ENCODE data around the gene ZNF786.
"Not testable (repeated sequence)": the region's sequence is repeated elsewhere in the genome, so short reads cannot be mapped to it uniquely, and the experiment has no call there.

Gene ZNF786

DNA sequence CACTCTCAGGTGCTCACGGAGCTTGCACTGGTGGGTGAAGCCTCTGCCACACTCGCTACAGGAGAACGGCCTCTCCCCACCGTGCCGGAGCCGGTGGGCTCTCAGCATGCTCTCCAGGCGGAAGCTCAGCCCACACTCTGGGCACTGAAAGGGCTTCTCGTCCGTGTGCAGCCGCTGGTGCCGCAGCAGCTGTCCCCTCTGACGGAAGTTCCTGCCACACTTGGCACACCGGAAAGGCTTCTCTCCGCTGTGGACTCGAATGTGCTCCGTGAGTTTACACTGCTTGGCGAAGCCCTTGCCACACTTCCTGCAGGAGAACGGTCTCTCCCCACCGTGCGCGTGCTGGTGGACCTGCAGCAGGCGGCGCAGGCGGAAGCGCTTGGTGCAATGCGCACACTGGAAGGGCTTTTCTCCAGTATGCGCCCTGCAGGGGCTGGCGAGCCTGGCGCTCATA lies 19.3 kb downstream of the ZNF786 start:
- peaks cover 30% of the 10 kb centered on the region for H3K36me3 ChIP-seq (replicated peaks)
- H3K4me3 ChIP-seq, result no peak overlapping the region

GRCh38 chr7:149070372-149071125 lies 20.0 kb downstream of the ZNF786 start:
- in situ Hi-C loops (cut with MboI; ENCODE audit: low sequenced_read_pairs), result no loop called here
- H3K4me3 ChIP-seq, result no peak overlapping the region
- H3K4me1 ChIP-seq, result peaks cover 2% of the 10 kb centered on the region; the same call in 1 of the 2 replicates
- DNase-seq (ENCODE audit: low spot score in 2 of 2), result no peak
- H3K27me3 ChIP-seq (ENCODE audit: low read depth), result no peaks in the 10 kb centered on the region
- peaks cover 30% of the 10 kb centered on the region for H3K36me3 ChIP-seq (replicated peaks)
- H3K9me3 ChIP-seq, result no peaks in the 10 kb centered on the region

More for the DNA sequence above, 19.3 kb downstream of the ZNF786 start:
- DNase-seq (ENCODE audit: low spot score in 2 of 2), result no peak
- no peaks in the 10 kb centered on the region for H3K4me1 ChIP-seq
- in situ Hi-C loops (cut with MboI; ENCODE audit: low sequenced_read_pairs), result no loop called here
- H3K27me3 ChIP-seq (ENCODE audit: low read depth), result no peaks in the 10 kb centered on the region
- H3K9me3 ChIP-seq, result no peaks in the 10 kb centered on the region

GRCh38 chr7:149067869-149068268 lies 22.6 kb downstream of the ZNF786 start:
- no peak for DNase-seq (ENCODE audit: low spot score in 2 of 2)
- Histone ChIP-seq H3K4me3 (no peak overlapping the region), H3K27me3 (ENCODE audit: low read depth) (no peaks in the 10 kb centered on the region), H3K4me1 (peaks cover 2% of the 10 kb centered on the region; the same call in 1 of the 2 replicates), H3K36me3 (replicated peaks) (peaks cover 24% of the 10 kb centered on the region), H3K9me3 (no peaks in the 10 kb centered on the region)
- in situ Hi-C loops (cut with MboI; ENCODE audit: low sequenced_read_pairs), result no loop called here

GRCh38 chr7:149063476-149063875 lies 27.0 kb downstream of the ZNF786 start:
- H3K36me3 ChIP-seq (replicated peaks), result no peaks in the 10 kb centered on the region
- no peaks in the 10 kb centered on the region for H3K9me3 ChIP-seq
- no peak overlapping the region for H3K4me3 ChIP-seq
- H3K27me3 ChIP-seq (ENCODE audit: low read depth), result no peaks in the 10 kb centered on the region
- no peak for DNase-seq (ENCODE audit: low spot score in 2 of 2)
- H3K4me1 ChIP-seq, result peaks cover 2% of the 10 kb centered on the region; the same call in 1 of the 2 replicates
- in situ Hi-C loops (cut with MboI; ENCODE audit: low sequenced_read_pairs), result no loop called here

DNA sequence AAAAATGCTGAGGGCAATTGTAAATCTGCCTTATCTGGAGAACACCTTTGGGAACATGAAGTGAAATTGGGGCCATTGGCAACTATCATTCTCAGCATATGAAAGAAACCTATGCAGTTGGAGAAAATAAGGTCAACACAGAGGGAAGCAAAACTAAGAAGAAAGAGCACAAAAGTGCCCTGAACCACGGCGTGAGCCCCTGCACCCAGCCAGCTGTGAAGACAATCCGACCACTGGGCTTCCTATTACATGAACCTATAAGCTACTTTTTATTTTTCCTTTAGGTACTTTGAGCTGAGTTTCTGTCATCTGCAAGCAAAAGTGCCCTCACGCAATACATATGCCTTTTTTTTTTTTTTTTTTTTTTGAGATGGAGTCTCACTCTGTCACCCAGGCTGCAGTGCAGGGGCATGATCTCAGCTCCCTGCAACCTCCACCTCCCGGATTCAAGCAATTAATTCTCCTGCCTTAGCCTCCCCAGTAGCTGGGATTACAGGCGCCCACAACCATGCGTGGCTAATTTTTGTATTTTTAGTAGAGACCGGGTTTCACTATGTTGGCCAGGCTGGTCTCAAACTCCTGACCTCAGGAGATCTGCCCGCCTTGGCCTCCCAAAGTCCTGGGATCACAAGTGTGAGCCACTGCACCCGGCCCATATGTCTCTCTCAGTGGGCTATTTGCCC lies 28.2 kb downstream of the ZNF786 start:
- H3K4me3 ChIP-seq; DNase-seq (ENCODE audit: low spot score in 2 of 2); H3K9me3 ChIP-seq; H3K4me1 ChIP-seq; H3K36me3 ChIP-seq (replicated peaks); H3K27me3 ChIP-seq (ENCODE audit: low read depth); in situ Hi-C loops (cut with MboI; ENCODE audit: low sequenced_read_pairs): not testable (repeated sequence)

GRCh38 chr7:149060156-149060555 lies 30.4 kb downstream of the ZNF786 start:
- in situ Hi-C loops (cut with MboI; ENCODE audit: low sequenced_read_pairs), result no loop called here
- no peaks in the 10 kb centered on the region for H3K36me3 ChIP-seq (replicated peaks)

GRCh38 chr7:149053885-149054284 lies 36.6 kb downstream of the ZNF786 start:
- Histone ChIP-seq H3K4me1 (no peaks in the 10 kb centered on the region), H3K36me3 (replicated peaks) (no peaks in the 10 kb centered on the region), H3K4me3 (no peak overlapping the region), H3K27me3 (ENCODE audit: low read depth) (no peaks in the 10 kb centered on the region), H3K9me3 (no peaks in the 10 kb centered on the region)
- DNase-seq (ENCODE audit: low spot score in 2 of 2), result no peak
- in situ Hi-C loops (cut with MboI; ENCODE audit: low sequenced_read_pairs), result no loop called here

More at GRCh38 chr7:149060156-149060555, 30.4 kb downstream of the ZNF786 start:
- Histone ChIP-seq H3K27me3 (ENCODE audit: low read depth) (no peaks in the 10 kb centered on the region), H3K9me3 (no peaks in the 10 kb centered on the region), H3K4me1 (no peaks in the 10 kb centered on the region), H3K4me3 (no peak overlapping the region)
- DNase-seq (ENCODE audit: low spot score in 2 of 2), result no peak

DNA sequence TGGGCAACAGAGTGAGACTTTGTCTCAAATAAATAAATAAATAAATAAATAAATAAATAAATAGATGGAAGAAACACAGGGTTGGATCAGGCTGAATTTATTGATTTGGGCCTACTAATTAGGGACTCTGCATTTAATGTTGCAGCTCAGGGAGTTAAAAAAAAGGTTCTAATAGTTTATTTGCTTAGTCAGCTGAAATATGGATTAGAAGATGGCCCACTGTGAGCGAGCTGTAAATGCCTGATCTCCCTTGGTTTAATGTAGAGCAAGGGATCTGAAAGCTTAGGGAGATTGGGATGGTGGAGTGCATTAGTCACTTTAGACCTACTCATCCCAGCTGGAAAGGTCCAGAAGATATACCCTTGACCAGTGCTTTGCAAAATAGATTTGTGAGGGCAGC lies 37.1 kb downstream of the ZNF786 start:
- no peaks in the 10 kb centered on the region for H3K4me1 ChIP-seq
- in situ Hi-C loops (cut with MboI; ENCODE audit: low sequenced_read_pairs), result no loop called here
- DNase-seq (ENCODE audit: low spot score in 2 of 2), result no peak
- H3K36me3 ChIP-seq (replicated peaks), result no peaks in the 10 kb centered on the region
- H3K27me3 ChIP-seq (ENCODE audit: low read depth), result no peaks in the 10 kb centered on the region
- no peaks in the 10 kb centered on the region for H3K9me3 ChIP-seq
- no peak overlapping the region for H3K4me3 ChIP-seq

DNA sequence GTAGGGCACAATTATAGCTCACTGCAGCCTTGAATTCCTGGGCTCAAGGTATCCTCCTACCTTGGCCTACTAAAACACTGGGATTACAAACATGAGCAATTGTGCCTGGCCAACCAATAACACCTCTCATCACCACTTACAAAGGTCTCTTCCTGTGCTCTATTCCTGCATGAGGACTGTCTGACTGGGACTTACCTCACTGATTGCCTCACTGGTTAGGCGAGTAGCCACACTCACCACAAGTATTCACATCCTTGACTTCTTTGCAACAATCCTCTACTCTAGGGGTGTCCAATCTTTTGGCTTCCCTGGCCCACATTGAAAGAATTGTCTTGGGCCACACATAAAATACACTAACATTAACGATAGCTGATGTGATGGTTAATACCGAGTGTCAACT lies 39.6 kb downstream of the ZNF786 start:
- no peaks in the 10 kb centered on the region for H3K27me3 ChIP-seq (ENCODE audit: low read depth)
- DNase-seq (ENCODE audit: low spot score in 2 of 2), result no peak
- no peak overlapping the region for H3K4me3 ChIP-seq
- in situ Hi-C loops (cut with MboI; ENCODE audit: low sequenced_read_pairs), result no loop called here
- no peaks in the 10 kb centered on the region for H3K9me3 ChIP-seq
- H3K36me3 ChIP-seq (replicated peaks), result no peaks in the 10 kb centered on the region
- no peaks in the 10 kb centered on the region for H3K4me1 ChIP-seq

GRCh38 chr7:149048805-149049204 lies 41.7 kb downstream of the ZNF786 start:
- no peaks in the 10 kb centered on the region for H3K4me1 ChIP-seq
- no peaks in the 10 kb centered on the region for H3K27me3 ChIP-seq (ENCODE audit: low read depth)
- no peak overlapping the region for H3K4me3 ChIP-seq
- no peak for DNase-seq (ENCODE audit: low spot score in 2 of 2)
- no peaks in the 10 kb centered on the region for H3K9me3 ChIP-seq
- in situ Hi-C loops (cut with MboI; ENCODE audit: low sequenced_read_pairs), result no loop called here
- no peaks in the 10 kb centered on the region for H3K36me3 ChIP-seq (replicated peaks)

DNA sequence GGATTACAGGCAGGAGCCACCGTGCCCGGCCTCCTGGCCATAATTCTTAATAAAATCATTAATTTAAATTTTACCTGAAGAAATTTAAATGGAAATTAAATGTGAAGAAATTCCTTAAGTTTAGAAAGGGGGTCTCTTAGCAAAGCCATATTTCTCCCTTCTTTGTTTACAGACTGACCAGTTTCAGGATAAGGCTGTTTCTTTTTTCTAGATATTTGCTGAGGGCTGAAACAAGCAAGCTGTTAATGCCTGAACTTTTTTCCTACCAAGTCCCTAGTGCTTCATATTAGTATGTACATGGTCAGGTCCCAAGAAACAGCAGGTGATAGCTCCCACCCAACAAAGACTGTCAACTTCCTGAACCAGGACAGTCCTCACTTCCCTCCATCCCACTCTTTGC lies 44.1 kb downstream of the ZNF786 start:
- Histone ChIP-seq H3K9me3 (no peaks in the 10 kb centered on the region), H3K27me3 (ENCODE audit: low read depth) (no peaks in the 10 kb centered on the region), H3K4me1 (no peaks in the 10 kb centered on the region), H3K36me3 (replicated peaks) (no peaks in the 10 kb centered on the region), H3K4me3 (no peak overlapping the region)
- no peak for DNase-seq (ENCODE audit: low spot score in 2 of 2)
- in situ Hi-C loops (cut with MboI; ENCODE audit: low sequenced_read_pairs), result no loop called here

- no peaks in the 10 kb centered on the region for H3K27me3 ChIP-seq (ENCODE audit: low read depth)
Measured at GRCh38 chr7:149043936-149044335, 46.6 kb downstream of the ZNF786 start.

DNA sequence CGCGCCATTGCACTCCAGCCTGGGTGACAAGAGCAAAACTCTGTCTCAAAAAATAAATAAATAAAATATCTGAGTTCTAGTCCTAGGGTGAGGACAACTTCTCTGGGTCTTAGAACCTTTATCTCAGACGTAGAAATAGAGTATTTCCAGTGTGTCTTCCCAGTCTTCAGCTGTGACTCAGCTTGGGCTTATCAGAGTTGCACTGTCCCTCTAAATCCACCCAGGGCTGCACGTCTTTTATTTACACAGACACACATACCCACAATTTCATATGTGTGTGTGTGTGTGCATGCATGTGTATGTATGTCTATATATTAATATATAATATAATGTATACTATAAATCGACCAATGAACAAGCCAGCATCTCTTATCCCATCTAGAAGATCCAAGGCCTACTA lies 49.2 kb downstream of the ZNF786 start:
- in situ Hi-C loops (cut with MboI; ENCODE audit: low sequenced_read_pairs), result no loop called here

More at GRCh38 chr7:149043936-149044335, 46.6 kb downstream of the ZNF786 start:
- Histone ChIP-seq H3K4me1 (no peaks in the 10 kb centered on the region), H3K9me3 (no peaks in the 10 kb centered on the region), H3K4me3 (no peak overlapping the region), H3K36me3 (replicated peaks) (no peaks in the 10 kb centered on the region)
- no peak for DNase-seq (ENCODE audit: low spot score in 2 of 2)
- in situ Hi-C loops (cut with MboI; ENCODE audit: low sequenced_read_pairs), result no loop called here

GRCh38 chr7:149038641-149039040 lies 51.9 kb downstream of the ZNF786 start:
- DNase-seq (ENCODE audit: low spot score in 2 of 2); H3K27me3 ChIP-seq (ENCODE audit: low read depth); H3K4me1 ChIP-seq; in situ Hi-C loops (cut with MboI; ENCODE audit: low sequenced_read_pairs); H3K36me3 ChIP-seq (replicated peaks); H3K4me3 ChIP-seq: not testable (repeated sequence)
- H3K9me3 ChIP-seq, result peaks cover 12% of the 10 kb centered on the region

More for the DNA sequence above, 49.2 kb downstream of the ZNF786 start:
- H3K36me3 ChIP-seq (replicated peaks), result no peaks in the 10 kb centered on the region
- no peaks in the 10 kb centered on the region for H3K4me1 ChIP-seq
- H3K27me3 ChIP-seq (ENCODE audit: low read depth), result no peaks in the 10 kb centered on the region
- H3K4me3 ChIP-seq, result no peak overlapping the region
- peaks cover 7% of the 10 kb centered on the region for H3K9me3 ChIP-seq
- no peak for DNase-seq (ENCODE audit: low spot score in 2 of 2)

Data from HAP-1 (cell line).